NCI-H524 (cell line): ENCODE results near the gene PRKD2.
A peak's percentile ranks its signal among the peaks of the same experiment; 100 is the strongest.
"Not testable (repeated sequence)": the region's sequence is repeated elsewhere in the genome, so short reads cannot be mapped to it uniquely, and the experiment has no call there.

Source experiments
- DNase-seq, 2 experiments: peaks; one replicate each; lab custom pipeline; 2025; lab: John Stamatoyannopoulos, UW

Gene PRKD2

GRCh38 chr19:46724468-46724867, 7.6 kb upstream of the PRKD2 start:
- no peak for DNase-seq

- no peak for DNase-seq
These were observed 6.6 kb upstream of the PRKD2 start for GRCh38 chr19:46723471-46723870.

- no peak for DNase-seq
These were observed 6.1 kb upstream of the PRKD2 start for GRCh38 chr19:46723023-46723461.

GRCh38 chr19:46722421-46723022, 5.6 kb upstream of the PRKD2 start:
- no peak for DNase-seq

- DNase-seq, result no peak
These were observed 5.1 kb upstream of the PRKD2 start for GRCh38 chr19:46722004-46722380.

GRCh38 chr19:46721269-46722003, 4.5 kb upstream of the PRKD2 start:
- no peak for DNase-seq

GRCh38 chr19:46720503-46721239, 3.8 kb upstream of the PRKD2 start:
- DNase-seq, result no peak

GRCh38 chr19:46719629-46720502, 3.0 kb upstream of the PRKD2 start:
- DNase-seq, result no peak

- DNase-seq, result peak in 1 of 2 experiments; percentile 10
These were observed 2.2 kb upstream of the PRKD2 start for GRCh38 chr19:46718934-46719622.

GRCh38 chr19:46718157-46718933, 1.4 kb upstream of the PRKD2 start:
- DNase-seq, result no peak

GRCh38 chr19:46717716-46718143, 816 bp upstream of the PRKD2 start:
- DNase-seq, result no peak

- DNase-seq, result peak in 1 of 2 experiments; percentile 12
These were observed 261 bp downstream of the PRKD2 start for GRCh38 chr19:46716672-46717033.

- DNase-seq, result no peak
These were observed 791 bp downstream of the PRKD2 start for GRCh38 chr19:46715975-46716671.

GRCh38 chr19:46715620-46715974, 1.3 kb downstream of the PRKD2 start:
- DNase-seq, result no peak

GRCh38 chr19:46714444-46715106, 2.3 kb downstream of the PRKD2 start:
- DNase-seq, result no peak

- DNase-seq, result no peak
These were observed 3.0 kb downstream of the PRKD2 start for GRCh38 chr19:46713781-46714443.

- DNase-seq, result not testable (repeated sequence)
These were observed 4.1 kb downstream of the PRKD2 start for GRCh38 chr19:46712768-46713338.

GRCh38 chr19:46710687-46711086, 6.2 kb downstream of the PRKD2 start:
- no peak for DNase-seq
